Activated CD8-positive, alpha-beta memory T cell treated with anti-CD3 and anti-CD28 coated beads for 4 hours (primary cell): ENCODE data around the gene KCNH3.

Source experiments
- DNase-seq, 2 donors: peaks; one replicate each; pipeline ENCODE4 v3.0.0-alpha.2; 2020; ENCODE audit warnings: low read depth in 2 of 2

The KCNH3 gene

GRCh38 chr12:49562233-49562632 lies 23.4 kb downstream of the KCNH3 start:
- no peak for DNase-seq

- no peak for DNase-seq
Observed at GRCh38 chr12:49562831-49563230, 24.0 kb downstream of the KCNH3 start.

- no peak for DNase-seq
Observed at GRCh38 chr12:49563951-49564685, 25.3 kb downstream of the KCNH3 start.

- DNase-seq: no peak
Observed at GRCh38 chr12:49564686-49565405, 26.0 kb downstream of the KCNH3 start.

GRCh38 chr12:49565406-49566265 lies 26.8 kb downstream of the KCNH3 start:
- no peak for DNase-seq

- DNase-seq: no peak
Observed at GRCh38 chr12:49566361-49566760, 27.5 kb downstream of the KCNH3 start.

- no peak for DNase-seq
Observed at GRCh38 chr12:49567302-49567610, 28.4 kb downstream of the KCNH3 start.

- DNase-seq: peak; percentile 75 to 81
Observed at GRCh38 chr12:49567611-49568441, 29.0 kb downstream of the KCNH3 start, which contains the start of gene MCRS1. MCRS1 (minus strand) TSS chr12:49568142; CDS start chr12:49566731, 1,411 bp downstream.

GRCh38 chr12:49568442-49569162 lies 29.8 kb downstream of the KCNH3 start:
- no peak for DNase-seq

- DNase-seq: no peak
Observed at GRCh38 chr12:49577589-49578315, 38.9 kb downstream of the KCNH3 start.

GRCh38 chr12:49578471-49579112 lies 39.8 kb downstream of the KCNH3 start:
- DNase-seq: no peak

GRCh38 chr12:49580572-49581535 lies 42.0 kb downstream of the KCNH3 start:
- peak in 1 of 2 donors; percentile 18 for DNase-seq

- no peak for DNase-seq
Observed at GRCh38 chr12:49582201-49582600, 43.4 kb downstream of the KCNH3 start.

- no peak for DNase-seq
Observed at GRCh38 chr12:49582850-49583249, 44.0 kb downstream of the KCNH3 start.

GRCh38 chr12:49583366-49584094 lies 44.7 kb downstream of the KCNH3 start:
- DNase-seq: no peak

- no peak for DNase-seq
Observed at GRCh38 chr12:49584591-49584990, 45.8 kb downstream of the KCNH3 start.
